NT2/D1 (cell line): Measurements from ENCODE around the gene ACOX1.

ENCODE experiments used
- YY1 ChIP-seq: IDR thresholded peaks from 2 replicates; pipeline ENCODE4 v1.6.1; 2011; ENCODE audit not compliant: insufficient read length, insufficient read depth
- ZNF274 ChIP-seq: IDR thresholded peaks from 2 replicates; pipeline ENCODE4 v1.6.1; 2011; ENCODE audit warnings: mild to moderate bottlenecking, low read depth, low read length

- TF ChIP-seq YY1 (no peak), ZNF274 (no peak)
These were observed 78.1 kb downstream of the ACOX1 start for GRCh38 chr17:75900691-75901533.
